HG02642 (cell line): Measurements from ENCODE around the gene CUTA.

ENCODE experiments used
- ATAC-seq: cut with Tn5 transposase; IDR thresholded peaks from one replicate; pipeline ENCODE4 v1.9.1; 2021; ENCODE audit warnings: mild to moderate bottlenecking; ENCODE audit not compliant: unreplicated experiment, poor library complexity

The CUTA gene

GRCh38 chr6:33439956-33440648 is 22.2 kb upstream of the CUTA start:
- no peak for ATAC-seq

- no peak for ATAC-seq
Measured at GRCh38 chr6:33438978-33439594, 21.2 kb upstream of the CUTA start.

GRCh38 chr6:33437666-33438065 is 19.8 kb upstream of the CUTA start:
- ATAC-seq = no peak

- ATAC-seq = no peak
Measured at GRCh38 chr6:33434961-33435360, 17.1 kb upstream of the CUTA start.

- no peak for ATAC-seq
Measured at GRCh38 chr6:33433544-33434191, 15.8 kb upstream of the CUTA start.

GRCh38 chr6:33433001-33433543 is 15.2 kb upstream of the CUTA start:
- no peak for ATAC-seq

- ATAC-seq = no peak
Measured at GRCh38 chr6:33432546-33432945, 14.6 kb upstream of the CUTA start.

- ATAC-seq = no peak
Measured at GRCh38 chr6:33431880-33432541, 14.1 kb upstream of the CUTA start.

- no peak for ATAC-seq
Measured at GRCh38 chr6:33430991-33431879, 13.3 kb upstream of the CUTA start.

- no peak for ATAC-seq
Measured at GRCh38 chr6:33430334-33430733, 12.4 kb upstream of the CUTA start.

GRCh38 chr6:33429750-33430052 is 11.8 kb upstream of the CUTA start:
- ATAC-seq = no peak

GRCh38 chr6:33428966-33429749 is 11.3 kb upstream of the CUTA start:
- ATAC-seq = no peak

GRCh38 chr6:33428224-33428965 is 10.5 kb upstream of the CUTA start:
- no peak for ATAC-seq

- peak; percentile 23 for ATAC-seq
Measured at GRCh38 chr6:33427585-33428223, 9.8 kb upstream of the CUTA start.

GRCh38 chr6:33426590-33427511 is 8.9 kb upstream of the CUTA start:
- ATAC-seq = no peak

- peak; percentile 54 for ATAC-seq
Measured at GRCh38 chr6:33425668-33426577, 8.0 kb upstream of the CUTA start.
